H1 (cell line): ENCODE results near the gene CAPZB. TPM values are rescaled to one million over a fixed set of nuclear protein-coding genes. Genes with fewer than 3 reads are reported as not detected.

Source experiments
- CTCF ChIA-PET: fragments of 300-600 bp; sonication (Branson Sonifier 250); formaldehyde crosslinking; loops from one replicate; lab custom pipeline; 2021; ENCODE audit not compliant: partially characterized antibody; lab: Charles Lee
- POLR2A ChIA-PET: fragments of 300-600 bp; sonication (Branson Sonifier 250); formaldehyde crosslinking; loops from one replicate; lab custom pipeline; 2021; ENCODE audit warnings: inconsistent platforms; ENCODE audit not compliant: partially characterized antibody; lab: Charles Lee
- DNase-seq, 2 experiments: peaks; one replicate each; pipeline versions ENCODE4 v3.0.0 to v3.0.0-alpha.2; 2010 to 2022; ENCODE audit warnings: low spot score in 2 of 2, low read depth in 1 of 2, mixed read lengths in 1 of 2
- FAIRE-seq: peaks from 2 replicates; lab custom pipeline; 2011; peaks lifted over from hg19 to GRCh38; lab: Jason Lieb, UNC
- H2AFZ ChIP-seq: 2 replicates; pipeline ENCODE4 v1.8.1; 2012; ENCODE audit warnings: low read length, inconsistent platforms
- H2AK5ac ChIP-seq: 2 replicates; pipeline ENCODE4 v1.6.1; 2013; ENCODE audit warnings: low read depth, low read length
- H2BK120ac ChIP-seq: replicated peaks from 2 replicates; pipeline ENCODE3; 2013; ENCODE audit warnings: low read depth, low read length, inconsistent platforms
- H2BK12ac ChIP-seq: 2 replicates; pipeline ENCODE4 v1.6.1; 2013; ENCODE audit warnings: low read depth, low read length
- H2BK15ac ChIP-seq: 2 replicates; pipeline ENCODE4 v1.6.1; 2013; ENCODE audit warnings: low read length
- H2BK20ac ChIP-seq: 2 replicates; pipeline ENCODE4 v1.6.1; 2013; ENCODE audit warnings: low read length
- H2BK5ac ChIP-seq: 2 replicates; pipeline ENCODE4 v1.6.1; 2013; ENCODE audit warnings: low read depth, low read length
- H3K14ac ChIP-seq: 2 replicates; pipeline ENCODE4 v1.6.1; 2013; ENCODE audit warnings: inconsistent platforms; ENCODE audit not compliant: insufficient read length
- H3K18ac ChIP-seq: 2 replicates; pipeline ENCODE4 v1.6.1; 2013; ENCODE audit warnings: low read length; ENCODE audit errors: extremely low read depth
- H3K23ac ChIP-seq: 2 replicates; pipeline ENCODE4 v1.6.1; 2013; ENCODE audit warnings: inconsistent platforms; ENCODE audit not compliant: insufficient read length
- H3K23me2 ChIP-seq: 2 replicates; pipeline ENCODE4 v1.6.1; 2013; ENCODE audit warnings: low read depth, low read length
- H3K27ac ChIP-seq: 2 replicates; pipeline ENCODE4 v1.6.1; 2011; ENCODE audit warnings: low read depth, low read length, inconsistent platforms
- H3K27me3 ChIP-seq, 4 experiments: replicated peaks in 1 of 4; 1 replicate in 1 of 4; 2 replicates in 3 of 4; pipeline versions ENCODE4 v1.6.1 to v1.8.1; 2011 to 2013; ENCODE audit warnings: low read length in 3 of 4, mild to moderate bottlenecking in 3 of 4, inconsistent platforms in 2 of 4, mixed read lengths in 2 of 4, moderate library complexity in 1 of 4; ENCODE audit not compliant: control insufficient read depth in 3 of 4, insufficient read depth in 3 of 4; ENCODE audit errors: extremely low read depth in 1 of 4
- H3K36me3 ChIP-seq, 4 experiments: 2 replicates each; pipeline versions ENCODE4 v1.6.1 to v1.8.1; 2011 to 2013; ENCODE audit warnings: mild to moderate bottlenecking in 4 of 4, low read length in 3 of 4, moderate library complexity in 2 of 4, control low read depth in 1 of 4, inconsistent platforms in 1 of 4; ENCODE audit not compliant: insufficient read depth in 4 of 4, control insufficient read depth in 2 of 4
- H3K4ac ChIP-seq: replicated peaks from 2 replicates; pipeline ENCODE3; 2013; ENCODE audit warnings: low read length, low read depth, mixed read lengths, inconsistent platforms; ENCODE audit not compliant: insufficient read length
- H3K4me1 ChIP-seq, 4 experiments: replicated peaks in 1 of 4; 1 replicate in 1 of 4; 2 replicates in 3 of 4; pipeline versions ENCODE4 v1.6.1 to v1.8.1; 2011 to 2013; ENCODE audit warnings: low read length in 3 of 4, inconsistent platforms in 2 of 4, mixed read lengths in 1 of 4; ENCODE audit not compliant: insufficient read depth in 4 of 4, control insufficient read depth in 3 of 4
- H3K4me2 ChIP-seq, 2 experiments: 2 replicates each; pipeline versions ENCODE4 v1.6.1 to v1.8.1; 2011 to 2013; ENCODE audit warnings: low read depth in 2 of 2, low read length in 2 of 2, control low read depth in 1 of 2, inconsistent platforms in 1 of 2, mild to moderate bottlenecking in 1 of 2; ENCODE audit not compliant: insufficient read depth in 1 of 2
- H3K4me3 ChIP-seq, 4 experiments: fragments of 200-600, 300-600 bp in 1 of 4; sonication (generic), shearing (Covaris generic), sonication (Bioruptor Twin) in 1 of 4; 2 replicates each; pipeline versions ENCODE4 v1.5.1 to v1.8.1; 2011 to 2016; ENCODE audit warnings: low read length in 4 of 4, low read depth in 3 of 4, control low read depth in 2 of 4, inconsistent platforms in 2 of 4, mild to moderate bottlenecking in 2 of 4, mixed read lengths in 1 of 4, moderate library complexity in 1 of 4; ENCODE audit not compliant: insufficient read depth in 2 of 4; ENCODE audit errors: extremely low read depth in 1 of 4
- H3K56ac ChIP-seq: replicated peaks from 2 replicates; pipeline ENCODE3; 2013; ENCODE audit warnings: low read depth, mild to moderate bottlenecking, mixed read lengths, low read length, inconsistent platforms; ENCODE audit not compliant: insufficient read length
- H3K79me1 ChIP-seq: 2 replicates; pipeline ENCODE4 v1.6.1; 2013; ENCODE audit warnings: low read depth, low read length, control low read depth
- H3K79me2 ChIP-seq, 2 experiments: 2 replicates each; pipeline versions ENCODE4 v1.6.1 to v1.8.1; 2012 to 2013; ENCODE audit warnings: low read length in 2 of 2, mild to moderate bottlenecking in 2 of 2, inconsistent platforms in 1 of 2; ENCODE audit not compliant: insufficient read depth in 2 of 2, control insufficient read depth in 1 of 2
- H3K9ac ChIP-seq, 4 experiments: replicated peaks in 1 of 4; 1 replicate in 1 of 4; 2 replicates in 3 of 4; pipeline versions ENCODE4 v1.6.1 to v1.8.1; 2011 to 2013; ENCODE audit warnings: low read depth in 3 of 4, low read length in 3 of 4, control low read depth in 2 of 4, mild to moderate bottlenecking in 2 of 4, moderate library complexity in 2 of 4, inconsistent platforms in 1 of 4; ENCODE audit errors: extremely low read depth in 1 of 4
- H3K9me3 ChIP-seq, 2 experiments: 2 replicates each; pipeline versions ENCODE4 v1.6.1 to v1.8.1; 2012 to 2013; ENCODE audit warnings: mild to moderate bottlenecking in 2 of 2, moderate library complexity in 2 of 2, control low read depth in 1 of 2, inconsistent platforms in 1 of 2, low read depth in 1 of 2, low read length in 1 of 2, mixed read lengths in 1 of 2; ENCODE audit not compliant: insufficient read depth in 2 of 2
- H4K20me1 ChIP-seq, 2 experiments: replicated peaks in 1 of 2; 2 replicates each; pipeline versions ENCODE3 to v1.8.1; 2011 to 2013; ENCODE audit warnings: inconsistent platforms in 2 of 2, low read length in 2 of 2, mild to moderate bottlenecking in 1 of 2; ENCODE audit not compliant: insufficient read depth in 2 of 2, control insufficient read depth in 1 of 2
- H4K5ac ChIP-seq: 2 replicates; pipeline ENCODE4 v1.6.1; 2013; ENCODE audit warnings: low read length, low read depth, mixed read lengths, inconsistent platforms; ENCODE audit not compliant: insufficient read length
- H4K8ac ChIP-seq: 2 replicates; pipeline ENCODE4 v1.8.0; 2013; ENCODE audit warnings: mild to moderate bottlenecking, moderate library complexity, low read length, inconsistent platforms; ENCODE audit not compliant: insufficient read depth; ENCODE audit errors: extremely low read depth
- H4K91ac ChIP-seq: replicated peaks from 2 replicates; pipeline ENCODE3; 2013; ENCODE audit warnings: low read length, mixed read lengths, inconsistent platforms; ENCODE audit not compliant: insufficient read length
- ASH2L ChIP-seq: fragments of 200-600, 300-600 bp; sonication (generic); IDR thresholded peaks from one replicate; pipeline ENCODE4 v1.7.1; 2017; ENCODE audit warnings: low read length
- CEBPB ChIP-seq: IDR thresholded peaks from 2 replicates; pipeline ENCODE4 v1.6.1; 2012; ENCODE audit warnings: low read depth, low read length
- JUN ChIP-seq: IDR thresholded peaks from 2 replicates; pipeline ENCODE4 v1.6.1; 2011; ENCODE audit warnings: low read depth, mild to moderate bottlenecking, improper control_type of control experiment, low read length
- KDM4A ChIP-seq: IDR thresholded peaks from one replicate; pipeline ENCODE4 v1.7.1; 2012; ENCODE audit warnings: low read depth, mild to moderate bottlenecking, moderate library complexity, low read length, inconsistent platforms; ENCODE audit not compliant: severe bottlenecking
- RAD21 ChIP-seq, 2 experiments: IDR thresholded peaks in 1 of 2; conservative IDR thresholded peaks in 1 of 2; 2 replicates each; pipeline ENCODE4 v1.6.1; 2011; ENCODE audit warnings: low read depth in 2 of 2, low read length in 2 of 2, improper control_type of control experiment in 1 of 2, inconsistent platforms in 1 of 2, mild to moderate bottlenecking in 1 of 2, moderate library complexity in 1 of 2
- RBBP5 ChIP-seq: IDR thresholded peaks from 2 replicates; pipeline ENCODE4 v1.7.1; 2012; ENCODE audit warnings: low read depth, mild to moderate bottlenecking, inconsistent platforms, low read length, moderate library complexity, borderline replicate concordance
- SUZ12 ChIP-seq: fragments of 200-600 bp; sonication (generic); IDR thresholded peaks from 2 replicates; pipeline ENCODE4 v1.6.1; 2012; ENCODE audit warnings: mild to moderate bottlenecking, inconsistent platforms, low read length, moderate library complexity, mixed read lengths
- WGBS, 2 experiments: shearing (Covaris generic) in 1 of 2; methylation state at CpG; one replicate each; pipeline versions ENCODE4 v1.1.6 to v1.1.7; 2013 to 2015; ENCODE audit warnings: low lambda C conversion rate in 2 of 2, mixed read lengths in 2 of 2, inconsistent platforms in 1 of 2, low coverage in 1 of 2, missing lambda C conversion rate in 1 of 2; ENCODE audit not compliant: insufficient replicate concordance in 2 of 2, insufficient coverage in 1 of 2, insufficient read length in 1 of 2; ENCODE audit errors: extremely low coverage in 1 of 2, missing lambda C conversion rate in 1 of 2; 5-methylcytosine and 5-hydroxymethylcytosine counted together
- polyA plus RNA-seq, 7 experiments: library from polyadenylated mRNA; depleted of rRNA in 3 of 7; stranded (reverse) in 5 of 7; unstranded in 2 of 7; fragments of >200 nt in 5 of 7; fragments of 200-250 nt in 2 of 7; gene quantifications; 1 replicate in 5 of 7; 2 replicates in 1 of 7; 4 replicates in 1 of 7; pipeline versions ENCODE4 v1.2.1 to v1.2.3, GENCODE V29; 2011 to 2013; ENCODE audit warnings: missing spikeins in 2 of 7, mixed read lengths in 2 of 7
- total RNA-seq: library from RNA; stranded (reverse); fragmentation: NEBNext Ultra II Directional; extraction: Animal tissue kit (Norgen Biotek cat#: 25700); gene quantifications from 2 replicates; pipeline ENCODE4 v1.2.1, GENCODE V29; 2021
- TF ChIP-seq, protein P1 (sequence below), 3 experiments: IDR thresholded peaks; 1 replicate in 2 of 3; 2 replicates in 1 of 3; pipeline versions ENCODE4 v1.5.1 to v1.6.1; 2011; ENCODE audit warnings: low read length in 3 of 3, mild to moderate bottlenecking in 3 of 3, inconsistent platforms in 2 of 3, low read depth in 1 of 3, moderate library complexity in 1 of 3; ENCODE audit not compliant: insufficient read depth in 1 of 3; ENCODE audit errors: control extremely low read depth in 1 of 3

Gene CAPZB
- total and polyA plus RNA-seq, 2 of the 8 experiments (the other 6 are each of a cell fraction or from before 2014, with no cell fraction given) = 162 to 371 TPM

DNA sequence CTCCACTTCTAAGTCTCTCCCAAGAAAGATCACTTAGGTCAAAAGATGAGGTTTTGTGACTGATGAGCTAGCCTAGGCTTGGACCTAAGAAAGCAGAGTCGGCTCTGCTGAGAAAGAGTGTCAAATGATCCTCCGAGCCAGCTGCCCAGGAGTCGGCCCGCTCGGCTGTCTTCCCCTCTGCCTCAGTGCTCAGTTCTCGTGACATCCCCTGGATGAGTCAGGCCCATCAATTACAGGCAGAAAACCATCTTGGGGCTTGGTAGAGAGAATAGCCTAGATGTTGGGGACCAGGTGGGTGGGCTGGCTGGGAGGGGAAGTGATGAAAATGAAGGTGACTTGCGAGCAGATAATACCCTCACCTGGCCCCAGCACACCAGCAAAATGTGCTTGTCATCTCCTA is 112.7 kb downstream of the CAPZB start:
- Histone ChIP-seq H4K20me1 (peaks cover 23 to 26% of the 10 kb centered on the region in 2 experiments), H3K9ac (no peak overlapping the region), H2AFZ (no peak overlapping the region), H3K4me3 (no peak overlapping the region), H3K4ac (no peak overlapping the region), H2BK5ac (no peak overlapping the region), H3K79me1 (peaks cover 15% of the 10 kb centered on the region), H2BK12ac (no peak overlapping the region), H4K5ac (no peak overlapping the region), H2BK20ac (no peak overlapping the region), H3K23ac (no peak overlapping the region), H3K27me3 (no peaks in the 10 kb centered on the region), H4K8ac (no peak overlapping the region), H2BK15ac (no peak overlapping the region), H3K79me2 (no peaks in the 10 kb centered on the region; a peak in 1 of 4 replicates), H3K56ac (no peak overlapping the region), H3K14ac (no peak overlapping the region), H4K91ac (no peak overlapping the region), H3K36me3 (peaks cover 2 to 25% (median 7%) of the 10 kb centered on the region in 4 experiments; a peak in 6 of 8 replicates), H3K27ac (no peak overlapping the region), H3K23me2 (no peaks in the 10 kb centered on the region), H3K4me1 (no peaks in the 10 kb centered on the region), H3K9me3 (no peaks in the 10 kb centered on the region), H3K4me2 (no peak overlapping the region), H2AK5ac (no peak overlapping the region), H2BK120ac (no peak overlapping the region), H3K18ac (no peak overlapping the region)
- no peak for DNase-seq
- WGBS, 2 experiments = 89% methylated on average over 7 of the region's 7 CpGs; no CpG with 5 or more reads in 1 of the 2 experiments
- TF ChIP-seq JUN (no peak), RBBP5 (no peak), CEBPB (no peak), RAD21 (IDR thresholded peaks at IDR 0.05 in 1 of 2, conservative IDR thresholded peaks at IDR 0.05 in 1 of 2; ENCODE audit: low read depth in 2 of 2, low read length in 2 of 2) (no peak), KDM4A (no peak), ASH2L (no peak), SUZ12 (no peak)
- TF ChIP-seq, protein P1, sequence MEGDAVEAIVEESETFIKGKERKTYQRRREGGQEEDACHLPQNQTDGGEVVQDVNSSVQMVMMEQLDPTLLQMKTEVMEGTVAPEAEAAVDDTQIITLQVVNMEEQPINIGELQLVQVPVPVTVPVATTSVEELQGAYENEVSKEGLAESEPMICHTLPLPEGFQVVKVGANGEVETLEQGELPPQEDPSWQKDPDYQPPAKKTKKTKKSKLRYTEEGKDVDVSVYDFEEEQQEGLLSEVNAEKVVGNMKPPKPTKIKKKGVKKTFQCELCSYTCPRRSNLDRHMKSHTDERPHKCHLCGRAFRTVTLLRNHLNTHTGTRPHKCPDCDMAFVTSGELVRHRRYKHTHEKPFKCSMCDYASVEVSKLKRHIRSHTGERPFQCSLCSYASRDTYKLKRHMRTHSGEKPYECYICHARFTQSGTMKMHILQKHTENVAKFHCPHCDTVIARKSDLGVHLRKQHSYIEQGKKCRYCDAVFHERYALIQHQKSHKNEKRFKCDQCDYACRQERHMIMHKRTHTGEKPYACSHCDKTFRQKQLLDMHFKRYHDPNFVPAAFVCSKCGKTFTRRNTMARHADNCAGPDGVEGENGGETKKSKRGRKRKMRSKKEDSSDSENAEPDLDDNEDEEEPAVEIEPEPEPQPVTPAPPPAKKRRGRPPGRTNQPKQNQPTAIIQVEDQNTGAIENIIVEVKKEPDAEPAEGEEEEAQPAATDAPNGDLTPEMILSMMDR (IDR thresholded peaks at IDR 0.05; ENCODE audit: control extremely low read depth in 1 of 3, insufficient read depth in 1 of 3, low read depth in 1 of 3, low read length in 3 of 3) = no peak
- POLR2A ChIA-PET = interaction anchor here (1.2 kb wide), 1 partner anchor 20 kb away, joined by 3 read pairs; no protein-coding TSS in a partner anchor
- FAIRE-seq = no peak
- CTCF ChIA-PET = interaction anchor here (0.7 to 9.2 kb wide), 12 partner anchors 10 to 296 kb away, joined by 3 to 68 read pairs (median 4); no protein-coding TSS in a partner anchor
